Measurements from ENCODE around the gene DOCK2. TPM values are rescaled to one million over a fixed set of nuclear protein-coding genes. Genes with fewer than 3 reads are reported as not detected.

Gene DOCK2
- total RNA-seq, 1 donor from 2014 or later = 6.5 TPM

DNA sequence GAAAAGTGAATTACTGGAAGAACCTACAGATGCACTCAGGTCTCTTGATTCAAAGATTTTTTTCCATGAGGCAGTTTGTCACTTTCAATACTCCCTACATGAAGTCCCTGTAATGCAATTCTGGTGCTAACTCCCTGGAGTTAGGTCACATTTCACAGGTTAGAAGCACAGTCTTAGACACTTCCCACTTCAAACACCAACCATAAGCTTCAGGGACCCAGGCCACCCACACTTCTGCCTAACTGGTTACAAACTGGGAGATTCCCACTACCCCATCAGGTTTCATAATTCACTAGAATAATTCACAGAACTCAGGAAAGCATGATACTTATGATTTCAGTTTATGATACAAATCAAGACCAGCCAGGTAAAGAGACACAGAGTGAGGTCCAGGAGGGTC is 439.7 kb downstream of the DOCK2 start:
- peaks cover 3% of the 10 kb centered on the region for H3K27me3 Mint-ChIP-seq (ENCODE audit: unreplicated experiment)
- H3K36me3 Mint-ChIP-seq (ENCODE audit: low read depth, unreplicated experiment) = no peaks in the 10 kb centered on the region
- no peak for DNase-seq (ENCODE audit: low spot score)
- no peaks in the 10 kb centered on the region for H3K4me1 Mint-ChIP-seq (ENCODE audit: unreplicated experiment)
- TF ChIP-seq, protein P1, sequence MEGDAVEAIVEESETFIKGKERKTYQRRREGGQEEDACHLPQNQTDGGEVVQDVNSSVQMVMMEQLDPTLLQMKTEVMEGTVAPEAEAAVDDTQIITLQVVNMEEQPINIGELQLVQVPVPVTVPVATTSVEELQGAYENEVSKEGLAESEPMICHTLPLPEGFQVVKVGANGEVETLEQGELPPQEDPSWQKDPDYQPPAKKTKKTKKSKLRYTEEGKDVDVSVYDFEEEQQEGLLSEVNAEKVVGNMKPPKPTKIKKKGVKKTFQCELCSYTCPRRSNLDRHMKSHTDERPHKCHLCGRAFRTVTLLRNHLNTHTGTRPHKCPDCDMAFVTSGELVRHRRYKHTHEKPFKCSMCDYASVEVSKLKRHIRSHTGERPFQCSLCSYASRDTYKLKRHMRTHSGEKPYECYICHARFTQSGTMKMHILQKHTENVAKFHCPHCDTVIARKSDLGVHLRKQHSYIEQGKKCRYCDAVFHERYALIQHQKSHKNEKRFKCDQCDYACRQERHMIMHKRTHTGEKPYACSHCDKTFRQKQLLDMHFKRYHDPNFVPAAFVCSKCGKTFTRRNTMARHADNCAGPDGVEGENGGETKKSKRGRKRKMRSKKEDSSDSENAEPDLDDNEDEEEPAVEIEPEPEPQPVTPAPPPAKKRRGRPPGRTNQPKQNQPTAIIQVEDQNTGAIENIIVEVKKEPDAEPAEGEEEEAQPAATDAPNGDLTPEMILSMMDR (IDR thresholded peaks at IDR 0.05; ENCODE audit: unreplicated experiment) = no peak
- H3K4me3 Mint-ChIP-seq (ENCODE audit: unreplicated experiment) = no peak overlapping the region
- no peaks in the 10 kb centered on the region for H3K9me3 Mint-ChIP-seq (ENCODE audit: unreplicated experiment)
- no peak overlapping the region for H3K27ac Mint-ChIP-seq (ENCODE audit: unreplicated experiment)

DNA sequence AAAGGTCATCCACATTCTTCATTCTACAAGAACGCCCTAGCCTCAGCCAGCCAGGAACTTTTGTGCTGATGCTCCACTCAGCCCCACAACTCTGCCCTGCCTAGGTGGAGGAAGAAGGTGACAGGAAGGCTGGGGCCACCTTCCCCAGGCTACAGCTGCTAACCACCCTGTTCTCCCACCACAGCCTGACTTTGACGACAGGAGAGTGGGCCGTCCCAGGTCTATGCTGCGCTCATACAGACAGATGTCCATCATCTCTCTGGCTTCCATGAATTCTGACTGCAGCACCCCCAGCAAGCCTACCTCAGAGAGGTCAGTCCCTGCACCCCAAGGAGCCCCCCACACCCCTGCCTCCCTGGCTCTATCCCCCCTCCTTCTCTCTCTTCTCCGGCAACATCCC is 440.5 kb downstream of the DOCK2 start:
- H3K9me3 Mint-ChIP-seq (ENCODE audit: unreplicated experiment) = no peaks in the 10 kb centered on the region
- peaks cover 3% of the 10 kb centered on the region for H3K27me3 Mint-ChIP-seq (ENCODE audit: unreplicated experiment)
- H3K36me3 Mint-ChIP-seq (ENCODE audit: low read depth, unreplicated experiment) = no peaks in the 10 kb centered on the region
- TF ChIP-seq, protein P1 (IDR thresholded peaks at IDR 0.05; ENCODE audit: unreplicated experiment) = no peak
- H3K27ac Mint-ChIP-seq (ENCODE audit: unreplicated experiment) = no peak overlapping the region
- DNase-seq (ENCODE audit: low spot score) = no peak
- H3K4me3 Mint-ChIP-seq (ENCODE audit: unreplicated experiment) = no peak overlapping the region
- H3K4me1 Mint-ChIP-seq (ENCODE audit: unreplicated experiment) = no peaks in the 10 kb centered on the region

DNA sequence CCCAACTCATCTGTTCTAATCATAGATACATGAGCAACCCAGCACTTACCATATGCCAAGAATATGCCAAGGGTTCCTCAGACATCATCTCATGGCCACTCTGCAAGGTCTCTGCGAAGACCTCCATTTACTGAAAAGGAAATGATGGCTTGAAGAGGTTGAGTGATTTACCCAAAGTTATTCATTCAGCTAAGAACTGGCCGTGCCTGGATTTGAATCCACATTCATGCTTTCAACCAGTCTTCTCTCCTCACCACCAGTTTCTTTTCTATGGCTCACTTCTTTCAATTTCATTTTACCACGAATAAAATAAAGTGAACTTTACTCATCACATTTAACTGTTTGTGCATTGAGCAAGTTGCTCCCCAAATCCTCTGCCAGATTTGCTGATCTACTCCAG is 441.4 kb downstream of the DOCK2 start:
- no peak overlapping the region for H3K4me3 Mint-ChIP-seq (ENCODE audit: unreplicated experiment)
- DNase-seq (ENCODE audit: low spot score) = no peak
- TF ChIP-seq, protein P1 (IDR thresholded peaks at IDR 0.05; ENCODE audit: unreplicated experiment) = no peak
- no peak overlapping the region for H3K27ac Mint-ChIP-seq (ENCODE audit: unreplicated experiment)
- no peaks in the 10 kb centered on the region for H3K9me3 Mint-ChIP-seq (ENCODE audit: unreplicated experiment)
- H3K4me1 Mint-ChIP-seq (ENCODE audit: unreplicated experiment) = no peaks in the 10 kb centered on the region
- peaks cover 3% of the 10 kb centered on the region for H3K27me3 Mint-ChIP-seq (ENCODE audit: unreplicated experiment)
- H3K36me3 Mint-ChIP-seq (ENCODE audit: low read depth, unreplicated experiment) = no peaks in the 10 kb centered on the region

DNA sequence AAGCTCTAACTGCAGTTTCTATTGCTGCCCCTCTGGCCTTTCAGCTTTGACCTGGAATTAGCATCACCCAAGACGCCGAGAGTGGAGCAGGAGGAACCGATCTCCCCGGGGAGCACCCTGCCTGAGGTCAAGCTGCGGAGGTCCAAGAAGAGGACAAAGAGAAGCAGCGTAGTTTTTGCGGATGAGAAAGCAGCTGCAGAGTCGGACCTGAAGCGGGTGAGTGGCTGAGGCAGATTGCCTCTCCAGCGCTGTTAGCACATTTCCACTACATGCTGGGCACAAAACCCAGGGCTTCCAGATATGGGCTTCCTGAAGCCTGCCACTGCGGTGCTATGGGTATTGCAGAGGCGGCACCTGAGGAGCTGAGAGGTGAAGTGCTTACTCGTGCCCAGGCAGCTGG is 441.9 kb downstream of the DOCK2 start:
- no peak overlapping the region for H3K27ac Mint-ChIP-seq (ENCODE audit: unreplicated experiment)
- no peaks in the 10 kb centered on the region for H3K9me3 Mint-ChIP-seq (ENCODE audit: unreplicated experiment)
- H3K36me3 Mint-ChIP-seq (ENCODE audit: low read depth, unreplicated experiment) = no peaks in the 10 kb centered on the region
- no peak for DNase-seq (ENCODE audit: low spot score)
- H3K27me3 Mint-ChIP-seq (ENCODE audit: unreplicated experiment) = peaks cover 3% of the 10 kb centered on the region
- no peaks in the 10 kb centered on the region for H3K4me1 Mint-ChIP-seq (ENCODE audit: unreplicated experiment)
- no peak overlapping the region for H3K4me3 Mint-ChIP-seq (ENCODE audit: unreplicated experiment)
- TF ChIP-seq, protein P1 (IDR thresholded peaks at IDR 0.05; ENCODE audit: unreplicated experiment) = no peak

DNA sequence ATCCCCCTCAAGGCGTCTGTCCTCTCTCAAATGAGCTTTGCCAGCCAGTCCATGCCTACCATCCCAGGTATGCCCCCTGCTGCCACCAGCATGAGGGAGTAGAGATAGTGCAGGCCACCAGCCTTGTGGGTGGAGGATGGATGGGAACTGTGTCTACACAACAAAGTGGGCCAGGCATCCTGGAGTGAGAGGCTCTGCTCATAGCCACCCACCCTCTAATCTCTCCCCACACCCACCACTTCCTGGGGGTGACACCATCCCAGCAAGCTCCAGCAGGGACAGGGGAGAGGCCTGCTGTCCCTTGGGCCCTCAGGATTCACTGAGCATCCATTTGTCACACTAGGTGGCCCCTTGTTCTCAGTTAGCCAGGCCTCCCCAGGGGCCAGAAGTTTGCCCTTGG is 443.1 kb downstream of the DOCK2 start:
- H3K36me3 Mint-ChIP-seq (ENCODE audit: low read depth, unreplicated experiment) = no peaks in the 10 kb centered on the region
- H3K27ac Mint-ChIP-seq (ENCODE audit: unreplicated experiment) = no peak overlapping the region
- H3K9me3 Mint-ChIP-seq (ENCODE audit: unreplicated experiment) = no peaks in the 10 kb centered on the region
- H3K27me3 Mint-ChIP-seq (ENCODE audit: unreplicated experiment) = peaks cover 2% of the 10 kb centered on the region
- TF ChIP-seq, protein P1 (IDR thresholded peaks at IDR 0.05; ENCODE audit: unreplicated experiment) = no peak
- no peak overlapping the region for H3K4me3 Mint-ChIP-seq (ENCODE audit: unreplicated experiment)
- H3K4me1 Mint-ChIP-seq (ENCODE audit: unreplicated experiment) = no peaks in the 10 kb centered on the region
- no peak for DNase-seq (ENCODE audit: low spot score)

Measured in endothelial cell (in vitro differentiated cells).